NCI-H2196 treated with DMSO at 0.1 percent for 48 hours (cell line): ENCODE results near the gene RMND5B.
"Not testable (repeated sequence)": the region's sequence is repeated elsewhere in the genome, so short reads cannot be mapped to it uniquely, and the experiment has no call there.

ENCODE experiments used
- DNase-seq: peaks from one replicate; lab custom pipeline; 2025; ENCODE audit not compliant: unreplicated experiment; lab: John Stamatoyannopoulos, UW

The RMND5B gene, protein sequence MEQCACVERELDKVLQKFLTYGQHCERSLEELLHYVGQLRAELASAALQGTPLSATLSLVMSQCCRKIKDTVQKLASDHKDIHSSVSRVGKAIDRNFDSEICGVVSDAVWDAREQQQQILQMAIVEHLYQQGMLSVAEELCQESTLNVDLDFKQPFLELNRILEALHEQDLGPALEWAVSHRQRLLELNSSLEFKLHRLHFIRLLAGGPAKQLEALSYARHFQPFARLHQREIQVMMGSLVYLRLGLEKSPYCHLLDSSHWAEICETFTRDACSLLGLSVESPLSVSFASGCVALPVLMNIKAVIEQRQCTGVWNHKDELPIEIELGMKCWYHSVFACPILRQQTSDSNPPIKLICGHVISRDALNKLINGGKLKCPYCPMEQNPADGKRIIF

DNA sequence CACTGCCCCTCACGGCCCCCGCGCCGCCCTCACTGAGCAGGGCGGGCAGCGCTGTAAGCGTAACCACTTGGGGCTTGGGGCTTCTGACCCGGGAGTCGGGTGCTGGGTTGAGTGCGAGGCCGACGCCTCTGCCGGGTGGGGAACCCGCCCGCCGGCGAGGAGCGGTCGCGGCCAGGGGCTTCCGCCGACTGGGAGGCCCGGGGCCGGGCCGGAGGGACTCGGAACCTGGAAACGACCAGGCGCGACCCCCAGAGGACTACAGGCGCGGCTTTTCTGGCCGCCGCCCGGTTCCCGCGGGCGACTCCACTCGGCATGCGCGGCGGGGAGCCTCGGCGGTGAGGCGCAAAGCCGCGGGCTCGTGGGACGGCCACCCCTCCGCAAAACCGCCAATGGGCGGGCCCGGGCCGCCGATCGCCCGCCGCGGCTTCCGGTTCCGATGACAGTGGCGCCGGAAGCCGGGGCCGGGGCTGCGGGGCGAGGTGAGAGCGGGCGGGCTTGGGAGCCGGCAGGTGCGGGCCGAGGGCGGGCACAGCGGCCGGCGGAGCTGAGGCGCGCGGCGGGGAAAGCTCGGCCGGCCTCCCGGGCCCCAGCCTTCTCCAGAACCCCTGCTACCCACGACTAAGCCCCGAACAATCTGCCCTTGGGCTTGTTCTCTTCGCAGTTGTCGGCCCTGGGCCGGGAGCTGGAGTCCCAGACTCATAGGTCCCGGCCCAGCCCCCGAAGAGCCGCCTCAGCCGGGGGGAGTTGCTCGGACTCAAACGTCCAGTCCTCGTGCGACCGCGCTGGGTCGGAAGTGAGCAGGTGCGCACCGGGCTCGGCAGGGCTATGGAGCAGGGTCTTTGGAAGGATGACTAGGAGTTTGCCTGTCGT, at the start of gene RMND5B:
TSS of gene RMND5B (plus strand) at position 439 of the 870 bp plus-strand sequence. CDS start 7,106 bp downstream, outside the sequence.
- DNase-seq: peak; percentile 63

DNA sequence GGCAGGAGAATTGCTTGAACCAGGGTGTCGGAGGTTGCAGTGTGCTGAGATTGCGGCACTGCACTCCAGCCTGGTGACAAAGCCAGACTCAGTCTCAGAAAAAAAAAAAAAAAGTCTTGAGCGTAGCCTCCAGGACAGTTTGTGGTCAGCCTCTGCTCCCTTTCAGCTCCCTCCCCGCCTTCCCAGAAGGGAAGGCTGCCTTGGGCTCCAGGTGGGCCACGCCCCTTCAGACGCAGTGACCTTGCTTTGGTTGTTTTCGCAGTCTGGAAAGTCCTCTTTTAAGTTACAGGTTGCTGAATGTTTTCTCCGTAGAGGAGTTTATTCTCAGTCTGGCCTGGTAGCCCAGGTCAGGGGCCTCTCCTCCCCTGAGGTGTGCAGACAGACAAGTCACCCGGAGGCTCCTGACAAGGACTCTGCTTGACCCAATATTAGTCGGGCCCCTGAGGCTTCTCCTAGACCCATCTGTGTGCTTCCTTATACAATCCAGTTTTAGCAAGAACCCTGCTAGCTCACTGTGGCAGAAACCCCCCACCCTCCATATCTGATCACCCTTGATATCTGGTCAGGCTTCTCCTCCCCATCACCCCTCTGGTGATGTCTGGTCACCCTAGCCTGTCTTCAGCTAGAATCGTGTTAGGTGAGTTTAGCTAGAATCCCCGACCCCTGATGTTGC, 49.1 kb upstream of the RMND5B start:
- no peak for DNase-seq

DNA sequence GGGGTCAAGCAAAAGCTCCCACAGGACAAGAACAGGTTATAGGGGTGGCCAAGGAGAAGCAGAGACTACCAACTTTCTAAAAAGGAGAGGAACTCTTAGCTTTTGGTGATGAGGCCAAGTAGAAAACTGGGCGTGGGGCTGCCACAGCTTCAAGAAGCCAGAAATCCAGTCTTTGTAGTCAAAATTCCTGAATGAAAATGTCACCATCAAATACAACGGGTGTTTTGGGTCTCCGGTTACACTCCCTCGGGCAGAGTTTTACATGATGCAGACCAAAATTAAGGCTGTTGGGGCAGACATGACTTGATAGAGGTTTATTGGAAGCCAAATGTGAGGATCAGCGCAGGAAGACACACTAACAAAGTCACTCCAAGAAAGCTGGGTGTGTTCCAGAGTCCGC, 46.9 kb upstream of the RMND5B start:
- DNase-seq: no peak

DNA sequence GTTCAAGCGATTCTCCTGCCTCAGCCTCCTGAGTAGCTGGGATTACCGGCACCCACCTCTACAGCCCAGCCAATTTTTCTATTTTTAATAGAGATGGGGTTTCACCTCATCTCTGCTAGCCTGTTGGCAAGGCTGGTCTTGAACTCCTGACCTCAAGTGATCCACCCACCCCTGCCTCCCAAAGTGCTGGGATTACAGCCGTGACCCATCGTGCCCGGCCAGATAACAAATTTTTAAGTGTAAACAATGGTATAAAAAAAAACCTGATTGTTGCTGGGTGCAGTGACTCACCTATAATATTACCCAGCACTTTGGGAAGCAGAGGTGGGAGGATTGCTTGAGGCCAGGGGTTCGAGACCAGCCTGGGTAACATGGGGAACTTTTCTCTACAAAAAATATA, 45.5 kb upstream of the RMND5B start:
- no peak for DNase-seq

DNA sequence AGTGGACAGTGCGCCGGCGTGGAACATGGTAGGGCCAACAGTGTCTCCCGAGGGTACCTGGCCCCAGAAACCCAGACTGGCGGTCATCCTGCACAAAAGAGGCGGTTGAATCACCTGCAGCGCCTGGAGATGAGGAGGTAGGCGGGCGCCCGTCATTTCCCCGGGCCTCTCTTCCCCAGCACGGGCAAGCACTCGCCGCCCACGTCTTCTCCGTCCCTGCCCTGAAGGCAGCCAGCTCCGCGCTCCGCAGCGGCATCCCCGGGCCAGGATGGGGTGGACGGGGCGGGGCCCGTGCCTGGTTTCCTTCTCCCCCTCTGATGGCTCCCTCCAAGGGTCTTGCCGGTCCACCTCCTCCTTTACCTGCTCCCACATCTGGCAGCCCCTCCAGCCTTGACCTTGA, 44.5 kb upstream of the RMND5B start:
- no peak for DNase-seq

DNA sequence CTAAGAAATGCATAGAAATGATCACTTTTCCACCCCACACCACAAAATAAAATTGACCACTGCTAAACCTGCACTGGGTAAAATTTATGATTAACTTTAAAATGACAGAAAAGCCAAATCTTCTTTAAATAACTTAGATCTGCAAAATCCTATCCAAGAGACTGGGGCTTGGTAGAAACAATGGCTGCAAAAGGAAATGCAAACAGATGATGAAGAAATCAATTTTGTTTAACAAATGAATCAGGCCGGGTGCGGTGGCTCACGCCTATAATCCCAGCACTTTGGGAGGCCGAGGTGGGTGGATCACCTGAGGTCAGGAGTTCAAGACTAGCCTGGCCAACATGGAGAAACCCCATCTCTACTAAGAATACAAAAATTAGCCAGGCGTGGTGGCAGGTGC, 43.6 kb upstream of the RMND5B start:
- not testable (repeated sequence) for DNase-seq

DNA sequence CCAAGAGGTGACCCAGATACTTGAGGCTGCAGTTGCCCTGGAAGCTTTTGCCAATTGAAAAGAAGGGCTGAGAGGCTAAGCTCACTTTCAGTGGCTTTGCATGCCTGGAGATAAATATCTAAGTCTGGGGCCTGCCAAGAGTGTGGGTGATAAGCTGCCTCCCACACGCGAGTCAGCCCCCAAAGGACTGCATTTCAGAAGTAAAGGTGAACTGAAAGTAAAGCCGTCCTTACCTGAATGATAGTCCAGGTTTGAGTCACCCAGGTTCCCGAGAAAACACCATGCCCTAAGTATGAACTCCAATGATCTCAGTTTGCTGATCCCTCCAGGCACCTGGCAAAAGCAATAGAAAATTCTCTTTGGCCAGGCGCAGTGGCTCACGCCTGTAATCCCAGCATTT, 40.0 kb upstream of the RMND5B start:
- DNase-seq: no peak

DNA sequence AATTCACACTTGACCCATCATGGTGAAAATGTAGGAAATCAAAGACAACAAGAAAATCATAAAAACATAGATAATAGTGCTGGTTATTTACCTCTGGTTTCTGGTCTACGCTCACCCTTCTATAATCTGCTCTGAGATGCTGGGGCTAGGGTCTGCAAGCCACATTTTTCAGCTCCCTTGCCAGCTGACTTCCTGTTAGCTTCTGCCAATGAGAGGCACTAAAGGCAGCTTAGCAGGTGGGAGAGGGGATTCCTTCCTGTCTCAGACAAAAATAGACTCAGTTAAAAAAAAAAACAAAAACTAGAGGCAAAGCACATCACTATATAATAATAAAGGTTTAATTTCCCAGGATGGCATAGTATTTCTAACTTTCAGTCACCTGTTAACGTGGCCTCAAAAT, 37.7 kb upstream of the RMND5B start:
- no peak for DNase-seq

DNA sequence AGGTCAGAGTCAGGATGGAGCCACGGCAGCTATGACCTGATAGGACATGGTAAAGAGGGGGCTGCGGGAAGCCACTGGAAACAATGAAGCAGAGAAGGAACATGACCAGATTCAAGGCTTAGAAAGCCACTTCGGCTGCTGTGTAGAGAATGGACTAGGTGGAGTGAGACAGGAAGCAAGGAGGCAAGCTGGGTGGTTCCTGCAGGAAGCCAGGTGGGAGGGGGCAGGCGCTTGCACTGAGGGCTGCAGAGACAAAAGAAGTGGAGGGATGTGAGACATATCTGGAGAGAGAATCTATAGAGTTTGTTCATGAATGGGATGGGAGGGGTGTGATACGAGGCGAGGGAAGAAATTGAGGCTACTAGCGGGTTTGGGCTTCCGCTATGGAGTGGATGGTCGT, 36.5 kb upstream of the RMND5B start:
- no peak for DNase-seq

DNA sequence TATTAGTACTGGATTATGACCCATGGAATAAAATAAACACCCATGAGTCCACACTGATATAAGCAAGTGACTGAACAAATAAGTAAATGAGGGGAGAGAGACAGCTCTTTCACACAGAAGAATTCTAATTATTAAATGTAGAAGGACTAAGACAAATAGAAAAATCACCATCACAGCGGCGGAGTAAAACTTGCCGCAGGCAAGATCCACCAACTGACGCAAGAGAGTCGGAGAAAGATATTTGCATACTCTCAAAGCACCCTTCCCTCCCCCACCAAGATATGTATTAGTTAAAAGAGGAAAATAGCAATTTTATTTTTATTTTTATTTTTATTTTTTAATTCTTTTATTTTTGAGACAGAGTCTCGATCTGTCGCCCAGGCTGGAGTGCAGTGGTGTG, 32.1 kb upstream of the RMND5B start:
- DNase-seq: no peak

DNA sequence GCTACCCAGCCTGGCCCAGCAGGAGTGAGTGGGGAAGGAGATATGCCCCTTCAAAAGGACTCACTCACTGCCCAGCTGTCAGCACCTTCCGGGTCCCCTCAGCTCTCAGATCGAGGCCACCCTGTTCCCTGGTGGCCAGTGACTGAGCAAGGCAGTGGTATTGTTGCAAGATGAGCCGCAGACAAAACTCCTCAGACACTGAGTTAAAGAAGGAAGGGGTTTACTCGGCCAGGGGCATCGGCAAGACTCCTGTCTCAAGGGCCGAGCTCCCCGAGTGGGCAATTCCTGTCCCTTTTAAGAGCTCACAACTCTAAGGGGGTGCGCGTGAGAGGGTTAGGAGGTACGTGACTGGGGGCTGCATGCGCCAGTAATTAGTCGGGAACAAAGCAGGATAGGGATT, 27.2 kb upstream of the RMND5B start:
- DNase-seq: no peak

DNA sequence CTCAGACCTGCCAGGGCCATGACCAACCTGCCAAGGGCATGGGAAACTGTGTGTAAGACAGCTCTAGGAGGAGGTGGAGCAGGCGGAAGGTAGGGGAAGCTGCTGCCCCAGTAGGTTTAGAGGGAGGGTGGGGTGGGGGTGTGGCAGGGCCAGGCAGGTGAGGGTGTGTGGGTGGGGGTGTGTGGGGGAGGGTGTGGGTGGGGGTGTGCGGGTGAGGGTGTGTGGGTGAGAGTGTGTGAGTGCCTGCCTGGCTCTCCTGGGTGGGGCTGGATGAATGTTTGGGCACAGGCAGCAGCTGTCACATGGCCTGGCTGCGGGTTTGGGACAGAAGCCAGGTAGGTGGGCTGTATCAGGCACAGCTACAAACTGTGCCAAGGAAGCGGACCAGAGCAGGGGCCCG, 26.3 kb upstream of the RMND5B start:
- no peak for DNase-seq

DNA sequence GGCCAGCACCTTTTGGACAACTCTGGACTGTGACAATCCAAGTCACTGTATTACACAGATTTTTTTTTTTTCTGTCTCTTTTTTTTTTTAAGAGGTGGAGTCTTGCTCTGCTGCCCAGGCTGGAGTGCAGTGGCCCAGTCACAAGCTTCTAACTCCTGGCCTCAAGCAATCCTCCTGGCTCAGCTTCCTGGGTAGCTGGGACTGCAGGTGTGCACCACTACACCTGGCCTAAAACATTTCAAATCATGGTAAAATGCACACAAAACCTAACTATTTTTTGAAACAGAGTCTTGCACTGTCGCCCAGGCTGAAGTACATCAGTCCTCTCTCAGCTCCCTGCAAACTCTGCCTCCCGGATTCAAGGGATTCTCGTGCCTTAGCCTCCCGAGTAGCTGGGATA, 24.7 kb upstream of the RMND5B start:
- no peak for DNase-seq

DNA sequence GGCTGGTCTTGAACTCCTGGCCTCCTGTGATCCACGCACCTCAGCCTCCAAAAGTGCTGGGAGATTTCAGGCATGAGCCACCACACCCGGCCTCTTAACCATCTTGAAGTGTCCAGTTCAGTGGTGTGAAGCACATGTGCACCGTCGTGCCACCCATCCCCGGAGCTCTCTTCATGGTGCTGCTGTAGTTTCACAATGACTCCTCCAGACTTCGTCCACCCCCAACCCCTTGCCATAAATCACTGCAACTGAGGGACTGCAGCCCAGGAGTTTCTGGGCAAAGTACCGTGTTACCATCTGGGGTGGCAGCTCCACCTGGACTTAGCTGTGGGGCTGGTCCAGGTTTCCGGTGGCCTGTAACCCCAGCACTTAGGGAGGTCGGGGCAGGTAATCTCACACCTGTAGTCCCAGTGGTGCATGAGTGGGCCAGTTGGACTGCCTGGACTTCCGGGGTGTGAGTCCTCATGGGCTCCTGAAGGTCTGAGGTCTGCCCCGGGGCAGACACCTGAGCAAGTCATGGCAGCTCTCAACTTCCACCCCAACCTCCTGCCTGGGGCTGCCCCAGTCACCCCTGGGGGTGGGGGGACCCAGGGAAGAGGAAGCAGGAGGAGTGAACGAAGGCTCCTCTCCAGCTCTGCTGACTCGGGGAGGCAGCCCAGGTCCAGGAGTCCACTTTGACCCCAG, 24.1 kb upstream of the RMND5B start:
- DNase-seq: no peak

DNA sequence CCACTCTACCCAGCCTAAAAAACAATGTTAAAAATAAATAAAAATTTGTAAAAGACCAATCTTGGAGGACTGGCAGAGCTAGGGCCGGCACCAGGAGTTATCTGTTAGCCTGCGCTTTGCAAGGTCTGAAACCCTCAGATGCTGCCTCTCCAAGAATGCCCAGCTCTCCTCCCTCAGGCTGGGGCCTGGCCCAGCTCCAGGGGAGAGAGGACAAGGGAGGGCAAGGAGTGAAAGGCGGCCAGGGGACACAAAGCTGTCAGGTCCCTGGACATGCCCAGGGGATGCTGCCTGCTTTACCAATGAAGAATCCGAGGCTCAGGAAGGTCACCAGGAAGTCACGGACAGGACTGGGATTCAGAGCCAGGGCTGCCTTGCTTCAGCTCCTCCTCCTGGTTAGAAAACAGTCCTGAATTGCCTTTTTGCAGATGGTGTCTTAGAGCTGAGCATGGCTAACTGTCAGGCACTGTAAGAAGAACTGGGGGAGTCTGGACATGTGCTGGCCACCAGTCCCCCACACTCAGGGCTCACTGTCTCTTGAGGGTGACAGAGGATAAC, 23.0 kb upstream of the RMND5B start:
- no peak for DNase-seq

DNA sequence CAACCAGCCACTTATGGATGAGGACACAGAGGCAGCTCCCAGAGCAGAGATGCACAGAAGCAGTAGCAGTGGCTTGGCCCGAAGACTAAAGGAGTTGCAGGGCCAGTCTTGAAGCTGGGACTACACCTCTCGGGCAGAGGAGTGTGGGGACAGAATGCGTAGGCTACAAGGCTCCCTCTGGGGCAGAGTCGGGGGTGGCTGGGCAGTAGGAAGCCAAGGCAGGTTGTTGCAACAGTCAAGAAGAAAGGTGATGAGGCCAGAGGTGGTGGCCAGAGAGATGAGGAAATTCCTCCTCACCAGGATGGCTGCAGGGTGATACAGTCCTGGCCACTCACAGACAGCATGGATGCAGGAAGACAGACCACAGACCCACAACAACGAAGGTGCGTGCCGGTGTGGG, 22.4 kb upstream of the RMND5B start:
- DNase-seq: no peak

DNA sequence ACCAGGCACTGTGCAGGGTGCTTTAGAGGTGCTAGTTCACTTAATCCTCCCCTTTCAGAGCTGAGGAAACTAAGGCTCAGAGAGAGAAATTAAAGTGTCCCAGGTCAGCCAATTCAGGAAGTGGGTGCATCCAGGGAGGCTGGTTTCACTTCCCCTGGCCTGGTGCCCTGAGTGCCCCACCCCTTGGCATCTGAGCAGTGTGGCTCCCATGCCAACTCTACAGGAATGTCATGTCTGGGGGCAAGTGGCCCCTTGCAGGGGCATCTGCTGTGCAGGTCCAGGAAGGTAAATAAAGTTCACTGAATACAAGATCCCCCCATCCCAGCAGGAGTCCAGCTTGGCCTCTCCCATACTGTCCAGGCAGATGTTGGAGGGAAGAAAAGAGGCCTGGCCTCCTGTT, 21.8 kb upstream of the RMND5B start:
- no peak for DNase-seq

DNA sequence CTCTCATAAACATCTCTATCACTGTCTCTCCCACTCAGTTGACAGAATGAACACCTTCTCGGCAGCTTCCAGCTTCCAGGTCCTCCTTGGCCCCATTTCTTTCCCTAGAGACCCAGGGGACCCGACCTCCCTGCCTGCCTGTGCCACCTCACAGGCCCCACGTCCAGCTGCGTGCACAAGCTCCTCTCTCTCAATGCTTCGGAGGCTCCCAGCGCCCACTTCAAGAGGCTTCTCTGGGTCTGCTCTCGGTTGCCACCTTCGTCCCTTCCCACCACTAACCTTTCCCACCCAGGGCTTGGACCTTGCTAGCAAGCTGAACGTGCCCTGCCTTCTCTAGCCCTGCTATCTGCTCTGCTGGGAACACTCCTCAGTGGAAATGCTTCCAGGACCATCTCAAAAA, 20.3 kb upstream of the RMND5B start:
- DNase-seq: no peak

DNA sequence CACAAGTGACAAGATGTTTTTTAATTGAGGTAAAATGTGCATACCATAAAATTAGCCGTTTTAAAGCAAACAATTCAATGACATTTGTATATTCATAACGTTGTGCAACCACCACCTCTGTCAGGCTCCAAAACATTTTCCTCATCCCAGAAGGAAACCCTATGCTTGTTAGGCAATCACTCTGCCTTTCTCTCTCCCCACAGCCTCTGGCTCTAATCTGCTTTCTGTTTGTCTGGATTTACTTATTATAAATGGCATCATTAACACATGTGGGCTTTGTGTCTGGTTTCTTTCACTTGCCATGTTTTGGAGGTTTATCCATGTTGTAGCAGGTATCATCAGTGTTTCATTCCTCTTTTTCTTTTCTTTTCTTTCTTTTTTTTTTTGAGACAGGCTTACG, 18.9 kb upstream of the RMND5B start:
- DNase-seq: no peak

DNA sequence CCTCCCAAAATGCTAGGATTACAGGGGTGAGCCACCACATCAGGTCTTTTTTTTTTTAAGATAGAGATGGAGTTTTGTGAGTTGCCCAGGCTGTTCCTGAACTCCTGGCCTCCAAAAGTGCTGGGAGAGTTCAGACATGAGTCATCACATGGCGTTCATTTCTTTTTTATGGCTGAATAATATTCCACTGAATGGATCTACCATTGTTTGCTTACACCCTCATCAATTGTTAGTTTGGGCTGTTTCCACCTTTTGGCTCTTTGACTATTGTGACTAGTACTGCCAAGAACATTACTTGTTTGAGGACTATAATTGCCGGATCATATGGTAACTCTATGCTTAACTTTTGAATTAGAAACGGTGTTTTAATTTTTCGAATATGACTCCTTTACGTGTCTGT, 18.3 kb upstream of the RMND5B start:
- DNase-seq: no peak
